OCI-LY1 (cell line): ENCODE results near the gene ERN1.

Experiments
- CTCF ChIP-seq: fragments of 200-600 bp; sonication (generic), shearing (Covaris generic); IDR thresholded peaks from 2 replicates; pipeline ENCODE4 v1.5.1; 2017; ENCODE audit warnings: mild to moderate bottlenecking, antibody characterized with exemption, low read length, moderate library complexity, mixed read lengths
- EZH2 ChIP-seq: fragments of 200-600 bp; sonication (generic), shearing (Covaris generic); IDR thresholded peaks from 2 replicates; pipeline ENCODE4 v1.8.0; 2017; ENCODE audit warnings: borderline replicate concordance, mixed run types, mild to moderate bottlenecking, antibody characterized with exemption, low read length, moderate library complexity, mixed read lengths

GRCh38 chr17:64083563-64084085 lies 46.3 kb downstream of the ERN1 start:
- TF ChIP-seq CTCF: no peak
- TF ChIP-seq EZH2: no peak
